BLaER1 treated with 17β-estradiol and CSF1 and Interleukin-3, amounts not matched to agents 10 nM and 100 nM (cell line): Measurements from ENCODE around the gene GIT1.

Experiments used
- H3K27ac ChIP-seq, 11 experiments: shearing (Covaris generic); formaldehyde crosslinking; 2 replicates each; pipeline ENCODE4 v1.8.1; 2022
- H3K27me3 ChIP-seq, 11 experiments: shearing (Covaris generic); formaldehyde crosslinking; 2 replicates each; pipeline ENCODE4 v1.8.1; 2022
- H3K36me3 ChIP-seq, 11 experiments: shearing (Covaris generic); formaldehyde crosslinking; 2 replicates each; pipeline ENCODE4 v1.8.1; 2022
- H3K4me1 ChIP-seq, 10 experiments: shearing (Covaris generic); formaldehyde crosslinking; 2 replicates each; pipeline ENCODE4 v1.8.1; 2022
- H3K4me2 ChIP-seq, 11 experiments: shearing (Covaris generic); formaldehyde crosslinking; 2 replicates each; pipeline ENCODE4 v1.8.1; 2022
- H3K4me3 ChIP-seq, 10 experiments: shearing (Covaris generic); formaldehyde crosslinking; 2 replicates each; pipeline ENCODE4 v1.8.1; 2022
- H3K9ac ChIP-seq, 11 experiments: shearing (Covaris generic); formaldehyde crosslinking; 2 replicates each; pipeline ENCODE4 v1.8.1; 2022
- H3K9me3 ChIP-seq, 11 experiments: shearing (Covaris generic); formaldehyde crosslinking; replicated peaks in 1 of 11; 2 replicates each; pipeline ENCODE4 v1.8.1; 2022
- H4K20me1 ChIP-seq, 11 experiments: shearing (Covaris generic); formaldehyde crosslinking; 2 replicates each; pipeline ENCODE4 v1.8.1; 2022
- Cebpa-rat ChIP-seq, 11 experiments: shearing (Covaris generic); IDR thresholded peaks; 2 replicates each; pipeline ENCODE4 v1.8.1; 2022

The GIT1 gene, protein sequence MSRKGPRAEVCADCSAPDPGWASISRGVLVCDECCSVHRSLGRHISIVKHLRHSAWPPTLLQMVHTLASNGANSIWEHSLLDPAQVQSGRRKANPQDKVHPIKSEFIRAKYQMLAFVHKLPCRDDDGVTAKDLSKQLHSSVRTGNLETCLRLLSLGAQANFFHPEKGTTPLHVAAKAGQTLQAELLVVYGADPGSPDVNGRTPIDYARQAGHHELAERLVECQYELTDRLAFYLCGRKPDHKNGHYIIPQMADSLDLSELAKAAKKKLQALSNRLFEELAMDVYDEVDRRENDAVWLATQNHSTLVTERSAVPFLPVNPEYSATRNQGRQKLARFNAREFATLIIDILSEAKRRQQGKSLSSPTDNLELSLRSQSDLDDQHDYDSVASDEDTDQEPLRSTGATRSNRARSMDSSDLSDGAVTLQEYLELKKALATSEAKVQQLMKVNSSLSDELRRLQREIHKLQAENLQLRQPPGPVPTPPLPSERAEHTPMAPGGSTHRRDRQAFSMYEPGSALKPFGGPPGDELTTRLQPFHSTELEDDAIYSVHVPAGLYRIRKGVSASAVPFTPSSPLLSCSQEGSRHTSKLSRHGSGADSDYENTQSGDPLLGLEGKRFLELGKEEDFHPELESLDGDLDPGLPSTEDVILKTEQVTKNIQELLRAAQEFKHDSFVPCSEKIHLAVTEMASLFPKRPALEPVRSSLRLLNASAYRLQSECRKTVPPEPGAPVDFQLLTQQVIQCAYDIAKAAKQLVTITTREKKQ

DNA sequence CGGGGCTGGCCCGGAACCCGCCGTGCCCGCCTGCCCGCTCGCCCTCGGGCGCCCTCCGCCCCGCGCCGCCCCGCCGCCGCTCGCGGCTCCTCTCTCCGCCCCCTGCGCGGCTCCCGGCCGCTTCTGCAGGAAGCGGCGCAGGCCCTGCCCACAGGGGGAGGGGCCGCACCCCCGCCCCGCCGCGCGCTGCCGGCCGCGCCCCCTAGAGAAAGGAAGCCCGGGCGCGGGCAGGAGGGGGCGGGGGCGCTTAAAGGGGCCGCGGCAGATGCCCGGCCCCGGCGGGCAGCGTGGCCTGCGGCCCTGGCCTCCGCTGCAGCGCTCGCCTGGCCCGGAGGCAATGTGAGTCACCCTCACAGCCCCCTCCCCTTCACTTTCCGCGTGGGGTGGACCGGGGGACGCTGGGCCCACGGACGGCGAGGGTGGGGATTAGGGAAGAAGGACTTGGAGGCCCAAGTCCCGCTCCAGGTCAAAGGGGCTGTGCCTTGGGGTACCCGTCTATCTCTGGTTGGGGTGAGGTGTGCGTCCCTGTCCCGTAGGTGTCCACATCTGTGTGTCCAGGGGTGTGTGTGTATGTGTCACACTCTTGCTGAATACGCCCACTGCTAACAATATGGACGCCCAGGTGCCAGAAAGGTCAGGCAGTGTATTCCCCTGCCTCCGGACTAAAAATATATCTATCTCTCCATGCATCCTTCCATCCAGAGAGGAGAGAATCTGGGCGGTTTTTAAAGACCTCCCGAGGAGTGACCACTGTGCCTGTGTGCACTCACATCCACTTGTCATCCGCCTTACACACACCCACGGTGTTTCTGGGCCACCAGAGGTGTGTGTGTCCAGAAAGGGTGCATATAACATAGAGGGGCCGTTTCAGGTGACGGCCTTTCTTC lies at the start of gene GIT1:
GIT1 (minus strand) TSS at position 125 of the 887 bp plus-strand sequence. CDS start 270 bp downstream, outside the sequence.
- Histone ChIP-seq H3K9me3 (no peaks in the 10 kb centered on the region), H3K4me3 (peak within 1 kb of the TSS; percentile 81 to 95 (median 89)), H4K20me1 (peaks cover 8 to 61% (median 50%) of the 10 kb centered on the region in 11 experiments; a peak in 21 of 22 replicates), H3K4me2 (peak within 1 kb of the TSS; percentile 97 to 100 (median 99)), H3K27me3 (no peaks in the 10 kb centered on the region), H3K9ac (peak within 1 kb of the TSS; percentile 82 to 93 (median 87)), H3K27ac (peak within 1 kb of the TSS; percentile 59 to 91 (median 85)), H3K4me1 (peaks cover 73 to 79% (median 76%) of the 10 kb centered on the region in 10 experiments), H3K36me3 (peaks cover 0 to 6% (median 0%) of the 10 kb centered on the region in 11 experiments; a peak in 2 of 22 replicates)
- no peak for TF ChIP-seq Cebpa-rat (IDR thresholded peaks at IDR 0.05)

DNA sequence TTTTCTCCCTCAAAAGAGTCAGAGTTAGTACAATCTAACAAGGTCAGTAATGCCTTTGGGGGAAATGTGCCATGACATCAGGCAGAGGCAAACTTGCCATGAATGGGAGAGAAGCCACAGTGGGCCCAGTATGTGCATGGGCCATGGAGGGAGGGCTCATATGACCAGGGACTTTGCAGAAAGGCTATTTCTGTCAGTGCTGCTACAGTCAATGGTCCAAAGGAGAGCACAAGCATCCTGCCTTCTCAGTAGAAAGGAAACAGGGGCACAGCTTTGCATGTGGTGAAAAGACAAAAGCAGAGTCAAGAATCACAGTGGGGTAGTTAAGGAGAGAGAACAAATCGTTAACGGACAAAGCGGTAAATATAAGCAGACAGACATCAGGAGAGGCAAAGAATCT lies 44.4 kb upstream of the GIT1 start:
- no peak overlapping the region for H3K27ac ChIP-seq
- peaks cover 87 to 100% (median 98%) of the 10 kb centered on the region in 11 experiments for H3K36me3 ChIP-seq
- H3K9ac ChIP-seq = no peak overlapping the region
- no peak for TF ChIP-seq Cebpa-rat (IDR thresholded peaks at IDR 0.05)
- H3K4me3 ChIP-seq = no peak overlapping the region
- H3K9me3 ChIP-seq = no peaks in the 10 kb centered on the region
- peaks cover 12 to 96% (median 74%) of the 10 kb centered on the region in 11 experiments; a peak in 21 of 22 replicates for H4K20me1 ChIP-seq
- H3K4me1 ChIP-seq = peaks cover under 1 to 28% (median 13%) of the 10 kb centered on the region in 10 experiments; a peak in 18 of 20 replicates
- no peak overlapping the region for H3K4me2 ChIP-seq
- H3K27me3 ChIP-seq = no peaks in the 10 kb centered on the region

DNA sequence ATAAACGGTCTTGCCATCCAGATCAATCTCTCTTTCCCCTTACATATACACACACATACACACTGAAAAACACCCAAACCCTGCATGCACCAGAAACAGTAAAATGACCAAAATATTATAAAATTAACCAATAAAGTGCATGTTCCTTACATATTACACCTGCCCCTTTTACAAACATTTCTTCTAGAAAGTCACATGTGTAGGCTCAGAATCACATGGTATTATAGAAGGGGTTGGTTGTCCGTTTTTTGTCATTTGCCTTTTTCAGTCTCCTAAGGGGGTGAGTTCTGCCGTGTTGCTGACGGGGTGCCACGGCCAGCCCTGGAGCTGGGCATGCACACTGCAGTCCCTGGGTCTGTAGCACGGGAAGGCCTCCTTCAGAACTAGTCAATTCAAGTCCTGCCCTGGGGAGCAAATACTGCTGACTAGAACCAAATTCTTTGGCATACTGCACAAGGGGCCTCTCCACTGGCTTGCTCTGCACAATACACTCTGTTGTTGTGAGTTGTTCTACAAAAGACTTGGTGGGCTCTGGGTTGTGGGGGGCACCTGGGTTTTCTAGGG lies 41.3 kb upstream of the GIT1 start:
- H4K20me1 ChIP-seq = peaks cover 21 to 100% (median 97%) of the 10 kb centered on the region in 11 experiments; a peak in 21 of 22 replicates
- peaks cover 70 to 100% (median 93%) of the 10 kb centered on the region in 11 experiments for H3K36me3 ChIP-seq

DNA sequence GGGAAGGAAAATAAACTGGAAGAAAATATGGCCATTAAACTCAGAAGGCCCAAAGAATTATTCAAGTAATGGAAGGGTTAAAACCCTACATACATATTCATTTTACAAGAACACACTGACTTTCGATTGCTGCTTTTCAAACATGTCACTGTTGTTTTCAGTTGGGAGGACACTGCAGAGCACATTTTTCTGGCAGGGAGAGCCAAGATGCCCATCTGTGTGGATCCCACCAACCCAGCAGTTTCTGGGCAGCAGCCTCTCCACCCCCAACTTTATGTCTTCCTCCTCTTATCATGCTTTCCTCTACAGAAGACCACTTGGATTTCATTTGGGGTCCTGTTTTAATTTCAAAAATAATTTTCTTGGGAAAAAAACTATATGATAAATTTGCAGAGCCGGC lies 40.4 kb upstream of the GIT1 start:
- Histone ChIP-seq H3K4me1 (peaks cover 0 to 62% (median 23%) of the 10 kb centered on the region in 10 experiments; a peak in 16 of 20 replicates), H3K9me3 (no peaks in the 10 kb centered on the region), H3K9ac (no peak overlapping the region), H3K4me2 (no peak overlapping the region), H3K4me3 (no peak overlapping the region), H3K27ac (no peak overlapping the region), H4K20me1 (peaks cover 21 to 100% (median 94%) of the 10 kb centered on the region in 11 experiments; a peak in 21 of 22 replicates), H3K36me3 (peaks cover 62 to 97% (median 86%) of the 10 kb centered on the region in 11 experiments), H3K27me3 (no peaks in the 10 kb centered on the region)
- TF ChIP-seq Cebpa-rat (IDR thresholded peaks at IDR 0.05) = no peak

More for the DNA sequence above, 41.3 kb upstream of the GIT1 start:
- Histone ChIP-seq H3K9me3 (no peaks in the 10 kb centered on the region), H3K27ac (no peak overlapping the region), H3K27me3 (no peaks in the 10 kb centered on the region), H3K4me3 (no peak overlapping the region), H3K9ac (no peak overlapping the region), H3K4me1 (peaks cover 0 to 55% (median 17%) of the 10 kb centered on the region in 10 experiments; a peak in 14 of 20 replicates), H3K4me2 (no peak overlapping the region)
- no peak for TF ChIP-seq Cebpa-rat (IDR thresholded peaks at IDR 0.05)

DNA sequence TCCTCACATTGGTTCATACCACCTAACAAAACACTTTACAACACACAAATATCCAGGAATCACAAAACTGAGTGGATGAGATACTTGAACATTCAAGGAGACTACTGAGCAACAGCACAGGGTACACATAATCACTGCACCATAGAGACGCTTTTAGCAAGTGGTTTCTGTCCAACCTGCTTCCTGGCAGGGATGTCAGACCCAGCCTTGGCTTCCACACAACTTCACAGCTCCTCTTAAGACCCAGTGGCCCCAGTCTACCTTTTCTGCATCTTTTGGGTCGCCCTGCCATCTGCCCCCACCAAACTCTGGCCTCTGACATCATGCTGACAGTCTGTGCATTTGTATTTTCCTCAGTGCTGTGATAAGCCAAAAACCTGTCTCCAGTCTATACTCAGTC lies 39.2 kb upstream of the GIT1 start:
- Histone ChIP-seq H3K4me1 (peaks cover 7 to 69% (median 32%) of the 10 kb centered on the region in 10 experiments), H4K20me1 (peaks cover 16 to 100% (median 86%) of the 10 kb centered on the region in 11 experiments; a peak in 21 of 22 replicates), H3K4me3 (no peak overlapping the region), H3K27ac (no peak overlapping the region), H3K27me3 (no peaks in the 10 kb centered on the region), H3K9me3 (no peaks in the 10 kb centered on the region), H3K4me2 (peak overlapping the region in 3 of 11 experiments; percentile 8 to 30 (median 10); a peak in 3 of 22 replicates), H3K9ac (no peak overlapping the region), H3K36me3 (peaks cover 50 to 85% (median 74%) of the 10 kb centered on the region in 11 experiments)
- TF ChIP-seq Cebpa-rat (IDR thresholded peaks at IDR 0.05) = no peak

DNA sequence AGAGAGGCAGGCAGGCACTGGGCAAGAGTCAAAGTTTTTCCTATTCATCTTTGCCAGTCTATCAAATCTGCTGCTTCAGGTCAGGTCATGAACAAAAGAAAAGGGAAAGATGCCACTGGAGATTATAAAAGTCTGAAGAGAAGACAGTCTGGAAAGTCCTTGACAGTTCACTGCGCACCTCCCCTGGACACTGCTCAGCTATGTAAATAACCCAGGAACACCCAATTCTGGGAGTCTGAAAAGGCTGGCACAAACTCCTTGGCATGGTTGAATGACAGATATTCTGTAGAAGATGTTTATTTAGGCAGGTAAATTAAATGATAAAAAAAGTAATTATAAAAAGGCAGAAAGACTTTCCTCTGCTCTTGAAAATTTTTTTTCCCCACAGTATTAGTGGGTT lies 38.5 kb upstream of the GIT1 start:
- Histone ChIP-seq H3K9ac (no peak overlapping the region), H3K4me1 (peaks cover 14 to 76% (median 39%) of the 10 kb centered on the region in 10 experiments), H3K36me3 (peaks cover 43 to 78% (median 67%) of the 10 kb centered on the region in 11 experiments), H4K20me1 (peaks cover 13 to 100% (median 79%) of the 10 kb centered on the region in 11 experiments; a peak in 21 of 22 replicates), H3K4me2 (peak overlapping the region in 2 of 11 experiments; percentile 10 to 30; a peak in 3 of 22 replicates), H3K4me3 (no peak overlapping the region), H3K9me3 (no peaks in the 10 kb centered on the region), H3K27me3 (no peaks in the 10 kb centered on the region), H3K27ac (no peak overlapping the region)
- TF ChIP-seq Cebpa-rat (IDR thresholded peaks at IDR 0.05) = no peak

DNA sequence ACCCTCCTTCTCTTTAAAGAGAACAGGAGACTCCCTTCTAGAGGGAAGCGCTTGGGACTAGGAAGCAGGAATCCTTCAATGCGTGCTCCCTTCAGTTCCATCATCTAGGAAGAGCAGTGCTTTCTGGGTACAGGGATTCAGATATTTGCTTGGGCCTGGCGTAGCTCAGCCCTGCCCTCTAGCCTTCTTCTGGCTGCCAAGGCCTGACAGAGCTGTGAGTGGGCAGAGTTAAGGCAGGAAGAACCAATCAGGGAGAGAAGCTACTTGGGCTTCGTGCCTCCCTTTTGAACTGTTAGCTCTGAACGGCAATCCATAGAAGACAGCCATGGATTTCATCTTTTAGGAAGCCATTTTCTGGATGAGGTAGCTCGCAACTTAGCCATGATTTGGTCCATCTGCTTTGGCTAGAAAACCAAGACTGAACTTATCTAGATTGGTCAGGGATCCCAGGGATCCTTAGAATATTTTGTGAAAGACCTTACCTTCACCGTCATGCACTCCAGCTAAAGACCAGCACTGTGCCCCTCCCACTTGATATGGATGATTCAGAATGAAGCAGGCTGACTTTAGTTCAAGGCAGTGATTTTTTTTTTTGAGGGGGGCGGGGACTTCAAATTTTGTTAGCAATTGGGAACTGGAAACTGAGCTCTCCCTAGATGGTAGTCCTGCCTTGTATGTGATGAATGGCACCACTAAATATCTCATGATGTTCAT lies 35.7 kb upstream of the GIT1 start:
- Histone ChIP-seq H3K4me3 (no peak overlapping the region), H3K4me1 (peaks cover 37 to 86% (median 60%) of the 10 kb centered on the region in 10 experiments), H3K27ac (no peak overlapping the region), H3K27me3 (no peaks in the 10 kb centered on the region), H3K36me3 (peaks cover 16 to 50% (median 40%) of the 10 kb centered on the region in 11 experiments), H3K4me2 (peak overlapping the region in 1 of 11 experiments; percentile 4; a peak in 1 of 22 replicates), H3K9me3 (no peaks in the 10 kb centered on the region), H4K20me1 (peaks cover 8 to 82% (median 53%) of the 10 kb centered on the region in 11 experiments; a peak in 20 of 22 replicates), H3K9ac (no peak overlapping the region)
- no peak for TF ChIP-seq Cebpa-rat (IDR thresholded peaks at IDR 0.05)
